Liver (tissue), 9 donors: ENCODE measurements around the gene LRRC15. TPM values are rescaled to one million over a fixed set of nuclear protein-coding genes. Genes with fewer than 3 reads are reported as not detected.

Experiments
- DNase-seq: peaks from one replicate; pipeline ENCODE4 v3.0.0-alpha.2; 2017; ENCODE audit warnings: low spot score
- H3K27ac ChIP-seq, 2 donors: one replicate each; pipeline ENCODE4 v1.7.0; 2013; ENCODE audit warnings: inconsistent platforms in 2 of 2, low read length in 2 of 2, control low read depth in 1 of 2, low read depth in 1 of 2, mild to moderate bottlenecking in 1 of 2
- H3K27me3 ChIP-seq, 4 donors: one replicate each; pipeline versions ENCODE4 v1.6.1 to v1.7.0; 2013; ENCODE audit warnings: low read length in 3 of 4, inconsistent platforms in 1 of 4, mild to moderate bottlenecking in 1 of 4, moderate library complexity in 1 of 4; ENCODE audit not compliant: control insufficient read depth in 4 of 4, insufficient read depth in 4 of 4
- H3K36me3 ChIP-seq, 4 donors: one replicate each; pipeline versions ENCODE4 v1.6.1 to v1.7.0; 2013; ENCODE audit warnings: low read length in 3 of 4, mild to moderate bottlenecking in 3 of 4, low read depth in 1 of 4, moderate library complexity in 1 of 4; ENCODE audit not compliant: control insufficient read depth in 4 of 4, insufficient read depth in 3 of 4
- H3K4me1 ChIP-seq, 4 donors: one replicate each; pipeline versions ENCODE4 v1.6.1 to v1.7.0; 2013; ENCODE audit warnings: low read length in 3 of 4, mild to moderate bottlenecking in 3 of 4, moderate library complexity in 1 of 4; ENCODE audit not compliant: control insufficient read depth in 4 of 4, insufficient read depth in 4 of 4
- H3K4me3 ChIP-seq, 3 donors: one replicate each; pipeline versions ENCODE4 v1.6.1 to v1.7.0; 2013; ENCODE audit warnings: low read length in 3 of 3, control low read depth in 1 of 3, low read depth in 1 of 3, mild to moderate bottlenecking in 1 of 3
- H3K9ac ChIP-seq, 2 donors: one replicate each; pipeline ENCODE4 v1.7.0; 2013; ENCODE audit warnings: low read length in 2 of 2, mild to moderate bottlenecking in 2 of 2, moderate library complexity in 2 of 2, control low read depth in 1 of 2, low read depth in 1 of 2
- H3K9me3 ChIP-seq, 4 donors: one replicate each; pipeline versions ENCODE4 v1.6.1 to v1.7.0; 2013; ENCODE audit warnings: low read length in 3 of 4; ENCODE audit not compliant: control insufficient read depth in 4 of 4
- ATF3 ChIP-seq: IDR thresholded peaks from 2 replicates; pipeline ENCODE4 v1.6.1; 2016; ENCODE audit warnings: antibody characterized with exemption
- CTCF ChIP-seq: fragments of 150-350 bp; IDR thresholded peaks from 2 replicates; pipeline ENCODE4 v1.5.1; 2017; ENCODE audit warnings: improper control_type of control experiment, low read depth, low read length; ENCODE audit not compliant: missing input control
- EGR1 ChIP-seq, 2 donors: IDR thresholded peaks; 2 replicates each; pipeline ENCODE4 v1.6.1; 2016 to 2018; ENCODE audit warnings: antibody characterized with exemption in 2 of 2, low read depth in 2 of 2
- FOXA1 ChIP-seq: IDR thresholded peaks from 2 replicates; pipeline ENCODE4 v1.6.1; 2016; ENCODE audit warnings: antibody characterized with exemption
- FOXA2 ChIP-seq: IDR thresholded peaks from 2 replicates; pipeline ENCODE4 v1.6.1; 2016; ENCODE audit warnings: antibody characterized with exemption
- GABPA ChIP-seq, 2 donors: IDR thresholded peaks in 1 of 2; conservative IDR thresholded peaks in 1 of 2; 2 replicates each; pipeline ENCODE4 v1.6.1; 2016; ENCODE audit warnings: antibody characterized with exemption in 2 of 2, mild to moderate bottlenecking in 1 of 2, moderate library complexity in 1 of 2
- HNF4A ChIP-seq, 2 donors: conservative IDR thresholded peaks; 2 replicates each; pipeline ENCODE4 v1.6.1; 2016; ENCODE audit warnings: antibody characterized with exemption in 2 of 2, mild to moderate bottlenecking in 2 of 2
- JUND ChIP-seq, 2 donors: IDR thresholded peaks; 2 replicates each; pipeline ENCODE4 v1.6.1; 2016; ENCODE audit warnings: antibody characterized with exemption in 2 of 2
- MAX ChIP-seq: IDR thresholded peaks from 2 replicates; pipeline ENCODE4 v1.6.1; 2016; ENCODE audit warnings: antibody characterized with exemption
- NR2F2 ChIP-seq: IDR thresholded peaks from 2 replicates; pipeline ENCODE4 v1.6.1; 2016; ENCODE audit warnings: antibody characterized with exemption
- RAD21 ChIP-seq, 2 donors: IDR thresholded peaks; 2 replicates each; pipeline ENCODE4 v1.6.1; 2016; ENCODE audit warnings: antibody characterized with exemption in 2 of 2, mild to moderate bottlenecking in 2 of 2
- REST ChIP-seq: IDR thresholded peaks from 2 replicates; pipeline ENCODE4 v1.6.1; 2016; ENCODE audit warnings: antibody characterized with exemption, mild to moderate bottlenecking
- RXRA ChIP-seq, 2 donors: IDR thresholded peaks; 2 replicates each; pipeline ENCODE4 v1.6.1; 2017 to 2018; ENCODE audit warnings: antibody characterized with exemption in 2 of 2, mild to moderate bottlenecking in 1 of 2
- SP1 ChIP-seq: IDR thresholded peaks from 2 replicates; pipeline ENCODE4 v1.6.1; 2018; ENCODE audit warnings: antibody characterized with exemption, mild to moderate bottlenecking
- YY1 ChIP-seq: IDR thresholded peaks from 2 replicates; pipeline ENCODE4 v1.6.1; 2016; ENCODE audit warnings: antibody characterized with exemption, mild to moderate bottlenecking
- whole genome bisulfite sequencing: extraction: QIAGEN DNeasy Blood & Tissue Kit; methylation state at CpG from one replicate; pipeline ENCODE4 v1.1.7; 2013; 5-methylcytosine and 5-hydroxymethylcytosine counted together
- polyA plus RNA-seq, 2 donors: library from polyadenylated mRNA; stranded (reverse) in 1 of 2; unstranded in 1 of 2; fragments of 200-250 nt in 1 of 2; fragments of >200 nt in 1 of 2; fragmentation: Nextera tagmentation in 1 of 2; extraction: Ambion mirVana in 1 of 2; gene quantifications; one replicate each; pipeline versions ENCODE4 v1.2.1 to v1.2.3, GENCODE V29; 2013 to 2015
- total RNA-seq, 2 donors: library from RNA; depleted of rRNA; stranded (reverse); fragments of >200 nt; gene quantifications; one replicate each; pipeline ENCODE4 v1.2.3, GENCODE V29; 2014
- donor health status: healthy.
- donor health status: healthy.
- donor health status: healthy.
- donor health status: healthy.
- donor health status: healthy.

LRRC15 gene
- total and polyA plus RNA-seq, 4 donors, result 0.03 to 0.08 (median 0.05) TPM; not detected in 1

GRCh38 chr3:194336601-194337355 is 32.8 kb downstream of the LRRC15 start:
- Histone ChIP-seq H3K9ac (no peak overlapping the region), H3K9me3 (no peaks in the 10 kb centered on the region), H3K27me3 (no peaks in the 10 kb centered on the region), H3K4me1 (peaks cover 6 to 26% (median 21%) of the 10 kb centered on the region in 4 donors), H3K27ac (no peak overlapping the region), H3K36me3 (peaks cover 2 to 19% (median 11%) of the 10 kb centered on the region in 4 donors), H3K4me3 (no peak overlapping the region)
- 83% methylated on average over 17 of the region's 17 CpGs for WGBS
- TF ChIP-seq EGR1 (IDR thresholded peaks at IDR 0.05; ENCODE audit: low read depth in 2 of 2), result no peak
- no peak for DNase-seq

- Histone ChIP-seq H3K9me3 (no peaks in the 10 kb centered on the region), H3K4me3 (peak overlapping the region in 1 of 3 donors; percentile 62), H3K36me3 (no peaks in the 10 kb centered on the region), H3K4me1 (peaks cover 11 to 41% (median 38%) of the 10 kb centered on the region in 4 donors), H3K9ac (peak overlapping the region in 1 of 2 donors; percentile 33), H3K27me3 (no peaks in the 10 kb centered on the region), H3K27ac (no peak overlapping the region)
- no peak for TF ChIP-seq REST
- TF ChIP-seq HNF4A (conservative IDR thresholded peaks at IDR 0.05), result peak; percentile 5 to 40
- no peak for DNase-seq
- 27% methylated on average over 15 of the region's 15 CpGs for WGBS
Observed at GRCh38 chr3:194333981-194334320, 35.6 kb downstream of the LRRC15 start.

GRCh38 chr3:194333212-194333980 is 36.1 kb downstream of the LRRC15 start:
- TF ChIP-seq YY1 (no peak), ATF3 (no peak), SP1 (peak; percentile 45), NR2F2 (peak; percentile 2), FOXA1 (no peak), HNF4A (conservative IDR thresholded peaks at IDR 0.05) (peak in 1 of 2 donors; percentile 65), RAD21 (IDR thresholded peaks at IDR 0.05) (peak; percentile 99 to 100), GABPA (IDR thresholded peaks at IDR 0.05 in 1 of 2, conservative IDR thresholded peaks at IDR 0.05 in 1 of 2) (no peak), RXRA (IDR thresholded peaks at IDR 0.05) (peak in 1 of 2 donors; percentile 81), JUND (IDR thresholded peaks at IDR 0.05) (peak in 1 of 2 donors; percentile 11), FOXA2 (peak; percentile 44), CTCF (peak; percentile 96), EGR1 (IDR thresholded peaks at IDR 0.05; ENCODE audit: low read depth in 2 of 2) (peak in 1 of 2 donors; percentile 18), MAX (no peak), REST (no peak)
- Histone ChIP-seq H3K9me3 (no peaks in the 10 kb centered on the region), H3K4me1 (peaks cover 11 to 41% (median 38%) of the 10 kb centered on the region in 4 donors), H3K27ac (peak overlapping the region; percentile 86 to 91), H3K4me3 (peak overlapping the region; percentile 56 to 74 (median 62)), H3K27me3 (no peaks in the 10 kb centered on the region), H3K9ac (peak overlapping the region; percentile 33 to 68), H3K36me3 (no peaks in the 10 kb centered on the region)
- DNase-seq, result peak; percentile 89
- 2% methylated on average over 69 of the region's 69 CpGs for WGBS
